ENCODE data around the gene CAPZA2. TPM values are rescaled to one million over a fixed set of nuclear protein-coding genes. Genes with fewer than 3 reads are reported as not detected.
"Not testable (repeated sequence)": the region's sequence is repeated elsewhere in the genome, so short reads cannot be mapped to it uniquely, and the experiment has no call there.

The CAPZA2 gene
- 100 to 1,000 TPM in 1 of 2 donors, 10 to 100 TPM in 1; 88.4 to 144 TPM for total RNA-seq

DNA sequence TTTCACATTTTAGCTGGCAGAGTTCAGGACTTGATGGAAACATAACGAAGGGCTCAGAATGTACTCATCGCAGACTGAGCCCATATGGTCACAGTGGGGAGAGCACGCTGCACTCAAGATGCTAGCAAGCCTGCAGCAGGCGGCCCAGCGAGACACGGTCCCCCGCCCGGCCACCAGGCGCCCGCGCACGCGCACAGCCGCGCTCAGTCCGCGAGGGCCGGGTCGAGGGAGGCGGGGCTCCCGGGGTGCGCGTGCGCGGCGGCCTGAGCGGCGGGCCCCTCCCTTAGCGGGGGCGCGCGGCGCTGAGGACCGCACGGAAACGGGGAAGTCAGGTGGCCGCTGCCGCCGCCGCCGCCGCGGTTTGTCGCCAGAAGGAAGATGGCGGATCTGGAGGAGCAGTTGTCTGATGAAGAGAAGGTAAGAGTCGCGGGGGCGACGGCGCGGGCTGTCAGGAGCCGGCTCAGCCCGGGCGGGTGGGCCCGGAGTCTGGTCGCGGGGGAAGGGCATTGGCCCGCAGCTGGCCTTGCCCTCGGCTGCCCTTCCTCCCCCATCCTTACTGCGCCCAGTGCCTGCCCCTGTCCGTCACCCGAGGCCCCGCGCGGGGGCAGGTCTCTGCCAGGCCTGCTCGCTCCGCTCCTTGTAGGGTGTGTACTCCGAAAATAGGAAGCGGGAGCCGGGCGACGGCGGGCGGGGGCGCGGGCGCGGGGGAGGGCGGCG is at the start of gene CAPZA2:
CAPZA2 (plus strand) TSS at position 354 of the 717 bp plus-strand sequence; CDS start at position 379, 25 bp downstream.
- peaks cover 14 to 43% of the 10 kb centered on the region in 2 donors for H3K4me1 Mint-ChIP-seq (ENCODE audit: low read depth in 2 of 2)
- peak; percentile 94 to 95 for ATAC-seq
- H3K36me3 Mint-ChIP-seq: peaks cover 5% of the 10 kb centered on the region
- peak within 1 kb of the TSS; percentile 100 for H3K4me3 Mint-ChIP-seq
- peaks cover 15 to 26% of the 10 kb centered on the region in 2 donors for H3K27me3 Mint-ChIP-seq
- peak within 1 kb of the TSS; percentile 95 for H3K27ac Mint-ChIP-seq
- H3K9me3 Mint-ChIP-seq: no peaks in the 10 kb centered on the region
- DNase-seq (ENCODE audit: low spot score): peak; percentile 96

DNA sequence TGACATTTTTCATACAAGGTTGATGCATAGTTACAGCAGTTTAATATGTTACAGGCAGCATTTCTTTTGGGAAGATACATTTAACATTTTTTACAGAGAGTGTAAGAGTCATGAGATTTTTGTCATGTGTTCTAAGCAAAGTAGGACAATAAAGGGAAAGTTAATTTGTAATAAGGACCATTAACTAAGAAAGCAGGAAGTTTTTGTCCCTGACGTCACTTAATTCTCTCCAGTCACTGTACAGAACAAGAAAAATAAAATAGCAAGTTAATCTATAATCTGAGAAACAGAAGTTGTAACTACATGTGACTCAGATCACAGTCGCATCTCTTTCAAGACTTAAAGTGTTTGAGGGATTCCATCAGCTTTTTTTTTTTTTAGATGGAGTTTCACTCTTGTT is 49.5 kb upstream of the CAPZA2 start:
- no peaks in the 10 kb centered on the region for H3K4me1 Mint-ChIP-seq (ENCODE audit: low read depth in 2 of 2)
- no peak overlapping the region for H3K27ac Mint-ChIP-seq
- ATAC-seq (no peak), DNase-seq (ENCODE audit: low spot score) (no peak)
- H3K9me3 Mint-ChIP-seq: no peaks in the 10 kb centered on the region
- H3K27me3 Mint-ChIP-seq: peaks cover 5 to 7% of the 10 kb centered on the region in 2 donors
- no peaks in the 10 kb centered on the region for H3K36me3 Mint-ChIP-seq
- H3K4me3 Mint-ChIP-seq: no peak overlapping the region

DNA sequence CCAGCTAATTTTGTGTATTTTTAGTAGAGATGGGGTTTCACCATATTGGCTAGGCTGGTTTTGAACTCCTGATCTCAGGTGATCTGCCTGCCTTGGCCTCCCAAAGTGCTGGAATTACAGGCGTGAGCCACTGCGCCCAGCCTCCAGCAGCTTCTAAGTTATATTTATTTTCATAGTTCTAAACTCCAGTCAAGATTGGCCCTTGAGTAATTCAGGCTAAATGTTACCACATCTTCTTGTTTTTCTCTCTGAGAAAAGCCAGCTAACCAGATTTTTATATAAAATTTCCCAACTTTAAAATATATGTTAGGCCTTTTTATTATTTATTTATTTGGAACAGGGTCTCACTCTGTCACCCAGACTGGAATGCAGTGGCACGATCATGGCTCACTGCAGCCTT is 49.0 kb upstream of the CAPZA2 start:
- H3K4me1 Mint-ChIP-seq (ENCODE audit: low read depth in 2 of 2); H3K4me3 Mint-ChIP-seq; H3K36me3 Mint-ChIP-seq; DNase-seq (ENCODE audit: low spot score); H3K9me3 Mint-ChIP-seq; H3K27me3 Mint-ChIP-seq; H3K27ac Mint-ChIP-seq; ATAC-seq: not testable (repeated sequence)

DNA sequence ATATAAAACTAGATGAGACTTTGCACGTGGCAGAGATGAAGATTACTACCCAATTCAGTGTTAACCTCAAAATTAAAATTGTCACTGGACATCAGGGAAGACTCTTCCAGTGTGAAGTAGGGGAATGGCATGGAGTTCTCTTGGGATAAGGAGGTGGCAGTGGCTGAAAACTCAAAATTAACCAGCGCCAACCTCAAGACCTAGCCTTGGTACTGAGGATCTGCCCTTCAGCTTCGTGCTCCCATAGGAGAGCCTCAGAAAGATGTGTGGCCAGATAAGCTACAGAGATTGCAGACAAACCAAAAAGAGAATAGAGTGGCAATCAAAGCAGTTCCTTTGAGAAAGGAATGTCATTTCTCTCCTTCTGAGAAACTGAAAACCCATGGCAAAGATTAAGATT is 47.3 kb upstream of the CAPZA2 start:
- no peaks in the 10 kb centered on the region for H3K4me1 Mint-ChIP-seq (ENCODE audit: low read depth in 2 of 2)
- H3K4me3 Mint-ChIP-seq: no peak overlapping the region
- no peak overlapping the region for H3K27ac Mint-ChIP-seq
- no peak for DNase-seq (ENCODE audit: low spot score)
- no peaks in the 10 kb centered on the region for H3K36me3 Mint-ChIP-seq
- ATAC-seq: no peak
- H3K9me3 Mint-ChIP-seq: no peaks in the 10 kb centered on the region
- peaks cover 15 to 20% of the 10 kb centered on the region in 2 donors for H3K27me3 Mint-ChIP-seq

- no peak overlapping the region for H3K4me3 Mint-ChIP-seq
- DNase-seq (ENCODE audit: low spot score): no peak
- no peak for ATAC-seq
- peaks cover 6% of the 10 kb centered on the region for H3K36me3 Mint-ChIP-seq
- peaks cover 31 to 40% of the 10 kb centered on the region in 2 donors for H3K27me3 Mint-ChIP-seq
- H3K4me1 Mint-ChIP-seq (ENCODE audit: low read depth in 2 of 2): peaks cover 0 to 8% of the 10 kb centered on the region in 2 donors
- H3K27ac Mint-ChIP-seq: no peak overlapping the region
- no peaks in the 10 kb centered on the region for H3K9me3 Mint-ChIP-seq
Measured at GRCh38 chr7:116820149-116820548, 42.2 kb upstream of the CAPZA2 start.

GRCh38 chr7:116821647-116822046 is 40.7 kb upstream of the CAPZA2 start:
- not testable (repeated sequence) for H3K36me3 Mint-ChIP-seq, ATAC-seq

GRCh38 chr7:116824449-116824848 is 37.9 kb upstream of the CAPZA2 start:
- Mint-ChIP-seq H3K27me3 (peaks cover 36 to 45% of the 10 kb centered on the region in 2 donors), H3K4me1 (ENCODE audit: low read depth in 2 of 2) (peaks cover 0 to 8% of the 10 kb centered on the region in 2 donors), H3K36me3 (peaks cover 6% of the 10 kb centered on the region), H3K9me3 (no peaks in the 10 kb centered on the region), H3K27ac (no peak overlapping the region), H3K4me3 (no peak overlapping the region)
- ATAC-seq (no peak), DNase-seq (ENCODE audit: low spot score) (no peak)

More at GRCh38 chr7:116821647-116822046, 40.7 kb upstream of the CAPZA2 start:
- H3K4me1 Mint-ChIP-seq (ENCODE audit: low read depth in 2 of 2); H3K27ac Mint-ChIP-seq; DNase-seq (ENCODE audit: low spot score); H3K9me3 Mint-ChIP-seq; H3K4me3 Mint-ChIP-seq: not testable (repeated sequence)
- H3K27me3 Mint-ChIP-seq: peaks cover 41 to 50% of the 10 kb centered on the region in 2 donors

DNA sequence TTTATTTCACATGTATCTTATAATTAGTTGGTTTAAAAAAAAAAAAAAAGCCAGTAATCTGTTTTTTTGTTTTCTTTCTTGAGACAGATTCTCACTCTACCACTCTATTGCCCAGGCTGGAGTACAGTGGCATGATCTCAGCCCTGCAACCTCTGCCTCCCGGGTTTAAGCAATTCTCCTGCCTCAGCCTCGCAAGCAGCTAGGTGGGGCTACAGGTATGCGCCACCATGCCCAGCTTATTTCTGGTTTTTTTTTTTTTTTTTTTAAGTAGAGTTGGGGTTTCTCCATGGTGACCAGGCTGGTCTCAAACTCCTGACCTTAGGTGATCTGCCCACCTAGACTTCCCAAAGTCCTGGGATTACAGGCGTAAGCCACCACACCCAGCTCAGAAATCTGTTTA is 34.1 kb upstream of the CAPZA2 start:
- no peak overlapping the region for H3K4me3 Mint-ChIP-seq
- H3K4me1 Mint-ChIP-seq (ENCODE audit: low read depth in 2 of 2): peaks cover 0 to 8% of the 10 kb centered on the region in 2 donors
- DNase-seq (ENCODE audit: low spot score) (no peak), ATAC-seq (no peak)
- H3K27me3 Mint-ChIP-seq: peaks cover 29 to 38% of the 10 kb centered on the region in 2 donors
- no peaks in the 10 kb centered on the region for H3K9me3 Mint-ChIP-seq
- H3K36me3 Mint-ChIP-seq: peaks cover 6% of the 10 kb centered on the region
- no peak overlapping the region for H3K27ac Mint-ChIP-seq

DNA sequence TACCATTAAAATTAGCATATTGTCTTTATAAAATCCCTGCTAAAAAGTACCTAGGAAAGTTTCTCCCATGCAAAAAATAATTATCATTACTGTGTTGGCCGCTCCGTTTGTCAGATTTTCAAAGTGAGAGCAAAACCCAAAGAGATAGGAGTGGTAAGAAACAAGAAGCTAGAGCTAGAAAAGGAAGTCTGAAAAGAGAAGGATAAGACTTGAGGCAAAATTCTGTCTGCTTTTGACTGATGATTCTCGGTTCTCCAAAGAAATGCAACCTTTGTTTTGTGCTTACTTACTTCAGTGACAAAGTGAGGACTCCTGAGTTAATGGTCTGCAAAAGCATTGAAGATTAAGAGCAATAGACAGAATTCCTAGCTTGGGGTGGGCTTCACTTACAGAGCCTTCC is 33.3 kb upstream of the CAPZA2 start:
- H3K4me1 Mint-ChIP-seq (ENCODE audit: low read depth in 2 of 2): peaks cover 0 to 7% of the 10 kb centered on the region in 2 donors
- DNase-seq (ENCODE audit: low spot score) (no peak), ATAC-seq (no peak)
- no peaks in the 10 kb centered on the region for H3K9me3 Mint-ChIP-seq
- no peak overlapping the region for H3K4me3 Mint-ChIP-seq
- H3K27me3 Mint-ChIP-seq: peaks cover 29 to 30% of the 10 kb centered on the region in 2 donors
- peaks cover 5% of the 10 kb centered on the region for H3K36me3 Mint-ChIP-seq
- no peak overlapping the region for H3K27ac Mint-ChIP-seq

GRCh38 chr7:116829493-116829892 is 32.9 kb upstream of the CAPZA2 start:
- no peak overlapping the region for H3K27ac Mint-ChIP-seq
- peaks cover 0 to 3% of the 10 kb centered on the region in 2 donors for H3K4me1 Mint-ChIP-seq (ENCODE audit: low read depth in 2 of 2)
- ATAC-seq: no peak
- H3K4me3 Mint-ChIP-seq: no peak overlapping the region
- H3K36me3 Mint-ChIP-seq: peaks cover under 1% of the 10 kb centered on the region
- no peak for DNase-seq (ENCODE audit: low spot score)
- peaks cover 24 to 30% of the 10 kb centered on the region in 2 donors for H3K27me3 Mint-ChIP-seq
- no peaks in the 10 kb centered on the region for H3K9me3 Mint-ChIP-seq

DNA sequence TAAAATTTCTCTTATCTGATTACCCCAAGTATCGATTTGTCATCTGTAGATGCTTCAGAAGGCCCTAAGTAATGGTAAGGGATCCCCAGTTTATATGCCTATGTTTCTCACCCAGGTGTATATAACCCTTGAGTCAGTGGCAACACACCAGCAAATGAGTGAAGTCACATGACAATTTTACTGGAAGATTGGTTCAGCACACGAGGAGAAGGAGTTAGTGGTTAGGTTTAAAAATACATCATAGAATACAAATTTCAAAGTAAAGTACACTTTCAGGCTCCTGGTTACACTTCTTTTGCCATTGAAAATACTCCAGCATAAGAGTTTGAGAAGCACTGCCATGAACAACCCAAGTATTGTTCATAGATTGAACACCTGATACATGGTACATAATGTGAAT is 29.7 kb upstream of the CAPZA2 start:
- Mint-ChIP-seq H3K36me3 (no peaks in the 10 kb centered on the region), H3K4me1 (ENCODE audit: low read depth in 2 of 2) (no peaks in the 10 kb centered on the region), H3K27ac (no peak overlapping the region), H3K9me3 (no peaks in the 10 kb centered on the region), H3K27me3 (peaks cover 10 to 11% of the 10 kb centered on the region in 2 donors), H3K4me3 (no peak overlapping the region)
- DNase-seq (ENCODE audit: low spot score) (no peak), ATAC-seq (no peak)

DNA sequence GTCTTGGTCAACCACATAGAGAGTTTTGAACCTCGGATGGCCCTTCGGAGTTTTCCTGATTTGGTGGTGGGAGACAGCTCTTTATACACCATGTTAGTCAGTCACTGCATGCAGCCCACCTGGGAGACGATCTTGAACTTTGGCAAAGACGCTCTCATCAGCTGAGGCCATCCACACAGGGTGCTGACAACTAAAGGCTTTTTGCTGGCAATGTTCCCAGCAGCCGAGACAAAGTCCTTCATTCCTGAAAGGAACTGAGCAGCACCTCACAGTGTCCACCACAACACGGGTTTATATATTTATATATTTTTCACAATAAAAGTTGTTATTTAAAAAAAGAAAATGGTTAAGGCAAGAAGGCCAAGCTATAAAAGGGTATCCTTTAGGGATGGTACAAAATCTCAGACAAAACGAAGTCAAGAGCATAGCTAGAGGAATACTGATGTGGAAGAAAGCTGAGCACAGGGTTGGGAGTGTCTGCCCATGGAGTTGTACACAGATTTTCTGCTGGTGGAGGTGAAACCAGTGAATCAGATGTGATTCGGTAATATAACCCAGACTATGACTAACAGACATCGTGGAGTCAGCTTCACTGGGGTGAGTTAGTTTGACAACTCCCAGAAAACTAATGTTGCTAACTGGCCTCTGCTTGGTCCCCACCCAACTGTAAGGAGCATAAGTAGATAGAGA is 27.4 kb upstream of the CAPZA2 start:
- ATAC-seq (no peak), DNase-seq (ENCODE audit: low spot score) (no peak)
- Mint-ChIP-seq H3K36me3 (no peaks in the 10 kb centered on the region), H3K4me1 (ENCODE audit: low read depth in 2 of 2) (no peaks in the 10 kb centered on the region), H3K4me3 (no peak overlapping the region), H3K27ac (no peak overlapping the region), H3K9me3 (no peaks in the 10 kb centered on the region), H3K27me3 (peaks cover 7 to 13% of the 10 kb centered on the region in 2 donors)

- ATAC-seq: peak in 1 of 2 donors; percentile 11
- Mint-ChIP-seq H3K4me3 (no peak overlapping the region), H3K36me3 (no peaks in the 10 kb centered on the region), H3K27me3 (peaks cover 7 to 16% of the 10 kb centered on the region in 2 donors), H3K9me3 (no peaks in the 10 kb centered on the region), H3K4me1 (ENCODE audit: low read depth in 2 of 2) (no peaks in the 10 kb centered on the region), H3K27ac (no peak overlapping the region)
- DNase-seq (ENCODE audit: low spot score): no peak
Measured at GRCh38 chr7:116836048-116836447, 26.3 kb upstream of the CAPZA2 start.

GRCh38 chr7:116836911-116837310 is 25.5 kb upstream of the CAPZA2 start:
- Mint-ChIP-seq H3K27me3 (peaks cover 9 to 22% of the 10 kb centered on the region in 2 donors), H3K4me3 (no peak overlapping the region), H3K27ac (no peak overlapping the region), H3K9me3 (no peaks in the 10 kb centered on the region), H3K36me3 (no peaks in the 10 kb centered on the region), H3K4me1 (ENCODE audit: low read depth in 2 of 2) (no peaks in the 10 kb centered on the region)
- no peak for DNase-seq (ENCODE audit: low spot score)
- ATAC-seq: no peak

All from natural killer cell treated with Interleukin-12 subunit alpha and Interleukin-12 subunit beta and Interleukin-15 and Interleukin-18, amount 100 ng/mL, for 72 hours (primary cell).